Neutrophil (primary cell): ENCODE data around the gene HAVCR1.

Source experiments
- H3K27ac ChIP-seq: fragments of 200-600 bp; sonication (generic); 2 replicates; pipeline ENCODE4 v1.5.1; 2016; ENCODE audit warnings: mild to moderate bottlenecking, moderate library complexity
- H3K27me3 ChIP-seq: fragments of 200-600 bp; sonication (generic); 2 replicates; pipeline ENCODE4 v1.6.0; 2016; ENCODE audit warnings: mild to moderate bottlenecking
- H3K36me3 ChIP-seq: fragments of 200-600 bp; sonication (generic); 2 replicates; pipeline ENCODE4 v1.5.1; 2017
- H3K4me1 ChIP-seq, 2 experiments: fragments of 200-600 bp in 1 of 2; sonication (generic) in 1 of 2; 1 replicate in 1 of 2; 2 replicates in 1 of 2; pipeline versions ENCODE4 v1.5.1 to v1.6.1; 2013 to 2016; ENCODE audit warnings: low read depth in 1 of 2, low read length in 1 of 2, mild to moderate bottlenecking in 1 of 2, moderate library complexity in 1 of 2; ENCODE audit not compliant: control insufficient read depth in 1 of 2, insufficient read depth in 1 of 2
- H3K4me3 ChIP-seq, 2 experiments: fragments of 200-600 bp in 1 of 2; sonication (generic) in 1 of 2; 1 replicate in 1 of 2; 2 replicates in 1 of 2; pipeline ENCODE4 v1.5.1; 2013 to 2016; ENCODE audit warnings: low read depth in 1 of 2, low read length in 1 of 2, mild to moderate bottlenecking in 1 of 2, moderate library complexity in 1 of 2
- H3K9me3 ChIP-seq: fragments of 200-600 bp; sonication (generic); 2 replicates; pipeline ENCODE4 v1.5.1; 2016
- CTCF ChIP-seq: fragments of 200-600 bp; sonication (generic); IDR thresholded peaks from 2 replicates; pipeline ENCODE4 v1.5.1; 2016; ENCODE audit warnings: antibody characterized with exemption

HAVCR1 gene

GRCh38 chr5:156984064-156984463 is 74.9 kb downstream of the HAVCR1 start:
- H3K36me3 ChIP-seq: no peaks in the 10 kb centered on the region
- H3K4me1 ChIP-seq: no peaks in the 10 kb centered on the region
- H3K27ac ChIP-seq: no peak overlapping the region
- H3K4me3 ChIP-seq: no peak overlapping the region
- TF ChIP-seq CTCF: no peak
- no peaks in the 10 kb centered on the region for H3K27me3 ChIP-seq
- no peaks in the 10 kb centered on the region for H3K9me3 ChIP-seq

GRCh38 chr5:156981481-156981880 is 77.4 kb downstream of the HAVCR1 start:
- no peaks in the 10 kb centered on the region for H3K27me3 ChIP-seq
- H3K4me1 ChIP-seq: no peaks in the 10 kb centered on the region
- H3K4me3 ChIP-seq: no peak overlapping the region
- no peaks in the 10 kb centered on the region for H3K36me3 ChIP-seq
- no peak for TF ChIP-seq CTCF
- H3K9me3 ChIP-seq: no peaks in the 10 kb centered on the region
- H3K27ac ChIP-seq: no peak overlapping the region
